H9 (cell line): ENCODE data around the gene AMDHD1. TPM values are rescaled to one million over a fixed set of nuclear protein-coding genes. Genes with fewer than 3 reads are reported as not detected.

Experiments used
- DNase-seq: peaks from one replicate; pipeline ENCODE4 v3.0.0-alpha.2; 2017
- H2AFZ ChIP-seq: one replicate; pipeline ENCODE4 v1.6.1; 2013; ENCODE audit warnings: mild to moderate bottlenecking, low read length, control low read depth, moderate library complexity
- H2AK5ac ChIP-seq: 2 replicates; pipeline ENCODE4 v1.6.1; 2013; ENCODE audit warnings: low read length, control low read depth, mixed read lengths; ENCODE audit not compliant: insufficient read length
- H2BK120ac ChIP-seq: one replicate; pipeline ENCODE4 v1.6.1; 2013; ENCODE audit warnings: low read depth, mild to moderate bottlenecking, low read length, control low read depth, inconsistent platforms; ENCODE audit not compliant: poor library complexity, severe bottlenecking
- H2BK12ac ChIP-seq: 2 replicates; pipeline ENCODE4 v1.6.1; 2013; ENCODE audit warnings: low read length, control low read depth, mixed read lengths, low read depth; ENCODE audit not compliant: insufficient read length
- H2BK15ac ChIP-seq: 2 replicates; pipeline ENCODE4 v1.6.1; 2013; ENCODE audit warnings: low read depth, low read length, control low read depth
- H2BK20ac ChIP-seq: one replicate; pipeline ENCODE4 v1.6.1; 2013; ENCODE audit warnings: low read depth, mild to moderate bottlenecking, low read length, control low read depth, inconsistent platforms; ENCODE audit not compliant: poor library complexity, severe bottlenecking
- H2BK5ac ChIP-seq: 2 replicates; pipeline ENCODE4 v1.6.1; 2013; ENCODE audit warnings: low read length, control low read depth, mixed read lengths; ENCODE audit not compliant: insufficient read length
- H3K14ac ChIP-seq: 2 replicates; pipeline ENCODE4 v1.6.1; 2013; ENCODE audit warnings: low read length, control low read depth; ENCODE audit not compliant: insufficient read depth
- H3K18ac ChIP-seq: 2 replicates; pipeline ENCODE4 v1.6.1; 2013; ENCODE audit warnings: low read depth, mild to moderate bottlenecking, mixed read lengths, low read length, control low read depth; ENCODE audit not compliant: insufficient read length
- H3K23ac ChIP-seq: 2 replicates; pipeline ENCODE4 v1.6.1; 2013; ENCODE audit warnings: low read length, control low read depth, mixed read lengths, low read depth; ENCODE audit not compliant: insufficient read length
- H3K23me2 ChIP-seq: 2 replicates; pipeline ENCODE4 v1.6.1; 2013; ENCODE audit warnings: low read depth, mild to moderate bottlenecking, mixed read lengths, low read length, control low read depth; ENCODE audit not compliant: insufficient read length, poor library complexity, severe bottlenecking
- H3K27ac ChIP-seq: 2 replicates; pipeline ENCODE4 v1.5.1; 2013; ENCODE audit warnings: low read length, control low read depth, mixed read lengths, low read depth; ENCODE audit not compliant: insufficient read length
- H3K27me3 ChIP-seq: 2 replicates; pipeline ENCODE4 v1.6.1; 2013; ENCODE audit warnings: low read length, control low read depth, inconsistent platforms; ENCODE audit not compliant: insufficient read depth
- H3K4ac ChIP-seq: 2 replicates; pipeline ENCODE4 v1.6.1; 2013; ENCODE audit warnings: low read depth, mild to moderate bottlenecking, control low read depth, inconsistent platforms, low read length, moderate library complexity
- H3K4me1 ChIP-seq: 2 replicates; pipeline ENCODE4 v1.6.1; 2013; ENCODE audit warnings: low read length, control low read depth, inconsistent platforms; ENCODE audit not compliant: insufficient read depth
- H3K4me2 ChIP-seq: 2 replicates; pipeline ENCODE4 v1.6.1; 2013; ENCODE audit warnings: low read length, control low read depth, mixed read lengths; ENCODE audit not compliant: insufficient read length, insufficient read depth
- H3K56ac ChIP-seq: 2 replicates; pipeline ENCODE4 v1.6.1; 2013; ENCODE audit warnings: low read depth, mild to moderate bottlenecking, mixed read lengths, low read length, control low read depth; ENCODE audit not compliant: insufficient read length
- H3K79me1 ChIP-seq: 2 replicates; pipeline ENCODE4 v1.6.1; 2013; ENCODE audit warnings: low read depth, mild to moderate bottlenecking, moderate library complexity, low read length, control low read depth, inconsistent platforms; ENCODE audit not compliant: insufficient read depth, poor library complexity, severe bottlenecking
- H3K79me2 ChIP-seq: 2 replicates; pipeline ENCODE4 v1.6.1; 2013; ENCODE audit warnings: low read length, control low read depth, inconsistent platforms; ENCODE audit not compliant: insufficient read depth
- H3K9ac ChIP-seq: 2 replicates; pipeline ENCODE4 v1.6.1; 2013; ENCODE audit warnings: low read length, control low read depth, mixed read lengths; ENCODE audit not compliant: insufficient read length; ENCODE audit errors: extremely low read depth
- H3K9me3 ChIP-seq: one replicate; pipeline ENCODE4 v1.6.1; 2013; ENCODE audit warnings: low read depth, low read length, inconsistent platforms; ENCODE audit not compliant: control insufficient read depth
- H3T11ph ChIP-seq: one replicate; pipeline ENCODE4 v1.6.1; 2013; ENCODE audit warnings: mild to moderate bottlenecking, low read length, control low read depth, inconsistent platforms
- H4K20me1 ChIP-seq: one replicate; pipeline ENCODE4 v1.6.1; 2013; ENCODE audit not compliant: control insufficient read depth, insufficient read length, insufficient read depth
- H4K5ac ChIP-seq: 2 replicates; pipeline ENCODE4 v1.6.1; 2013; ENCODE audit warnings: low read depth, mild to moderate bottlenecking, mixed read lengths, low read length, control low read depth; ENCODE audit not compliant: insufficient read length
- H4K8ac ChIP-seq: replicated peaks from 2 replicates; pipeline ENCODE4 v1.6.1; 2013; ENCODE audit warnings: low read length, control low read depth, mixed read lengths, low read depth; ENCODE audit not compliant: insufficient read length
- H4K91ac ChIP-seq: 2 replicates; pipeline ENCODE4 v1.6.1; 2013; ENCODE audit warnings: low read depth, mild to moderate bottlenecking, moderate library complexity, mixed read lengths, low read length, control low read depth; ENCODE audit not compliant: insufficient read length
- H3K27ac Mint-ChIP-seq, 3 experiments: 2 replicates in 2 of 3; 3 replicates in 1 of 3; pipeline ENCODE4 v1.8.0; 2020 to 2021; ENCODE audit warnings: mixed read lengths in 3 of 3, mild to moderate bottlenecking in 1 of 3, moderate library complexity in 1 of 3
- H3K27me3 Mint-ChIP-seq: 2 replicates; pipeline ENCODE4 v1.8.0; 2021; ENCODE audit warnings: low read depth, mild to moderate bottlenecking, moderate library complexity, mixed read lengths
- H3K36me3 Mint-ChIP-seq, 3 experiments: 2 replicates in 2 of 3; 3 replicates in 1 of 3; pipeline ENCODE4 v1.8.0; 2020 to 2021; ENCODE audit warnings: low read depth in 3 of 3, mixed read lengths in 3 of 3; ENCODE audit not compliant: insufficient read depth in 1 of 3
- H3K4me1 Mint-ChIP-seq, 2 experiments: 2 replicates each; pipeline ENCODE4 v1.8.0; 2020; ENCODE audit warnings: mixed read lengths in 2 of 2
- H3K4me3 Mint-ChIP-seq, 2 experiments: 2 replicates in 1 of 2; 3 replicates in 1 of 2; pipeline ENCODE4 v1.8.0; 2020 to 2021; ENCODE audit warnings: mild to moderate bottlenecking in 2 of 2, mixed read lengths in 2 of 2, moderate library complexity in 1 of 2
- H3K9me3 Mint-ChIP-seq, 2 experiments: 2 replicates in 1 of 2; 3 replicates in 1 of 2; pipeline ENCODE4 v1.8.0; 2020; ENCODE audit warnings: mild to moderate bottlenecking in 2 of 2, mixed read lengths in 2 of 2, moderate library complexity in 1 of 2
- WGBS: extraction: QIAGEN DNeasy Blood & Tissue Kit; methylation state at CpG from one replicate; pipeline ENCODE4 v1.1.7; 2013; ENCODE audit warnings: missing lambda C conversion rate, low lambda C conversion rate, mixed read lengths; ENCODE audit not compliant: insufficient read length; ENCODE audit errors: extremely low coverage; 5-methylcytosine and 5-hydroxymethylcytosine counted together
- total RNA-seq: library from RNA; stranded (reverse); gene quantifications from 2 replicates; pipeline ENCODE4 v1.2.1, GENCODE V29; 2021
- TF ChIP-seq, protein P1 (sequence below): fragments of 200-600 bp; sonication (generic); conservative IDR thresholded peaks from 3 replicates; pipeline ENCODE4 v1.8.0; 2021; ENCODE audit warnings: antibody characterized with exemption, mild to moderate bottlenecking

The AMDHD1 gene
- total RNA-seq, 1 experiment from 2014 or later: 0.42 TPM

DNA sequence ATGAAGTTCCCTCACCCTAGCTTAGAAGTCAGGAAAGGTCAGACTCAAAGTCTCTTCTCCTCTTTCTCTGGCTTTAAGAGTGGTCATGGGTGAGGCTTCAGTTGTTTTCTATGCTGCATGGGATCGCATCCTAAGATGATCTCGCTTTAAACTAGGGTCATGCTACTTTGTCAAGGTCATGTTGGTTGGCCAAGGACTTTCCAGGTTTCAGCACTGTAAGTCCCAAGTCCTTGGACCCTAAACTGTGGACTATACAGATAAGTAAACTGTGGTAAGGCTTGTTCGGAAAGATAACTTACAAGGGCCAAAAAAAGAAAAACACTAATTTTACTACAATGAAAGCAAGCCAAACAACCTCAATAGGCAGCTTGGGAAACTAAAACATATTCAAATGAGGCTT, 35.6 kb downstream of the AMDHD1 start:
- no peak for DNase-seq
- H3K27ac Mint-ChIP-seq: no peak overlapping the region
- Histone ChIP-seq H3K79me2 (no peaks in the 10 kb centered on the region), H3K4ac (no peak overlapping the region), H3K4me1 (peaks cover 2% of the 10 kb centered on the region; the same call in 1 of the 2 replicates), H4K8ac (no peak overlapping the region), H2AK5ac (no peak overlapping the region), H3T11ph (no peak overlapping the region), H3K9ac (no peak overlapping the region), H3K23me2 (no peaks in the 10 kb centered on the region), H3K27ac (no peak overlapping the region), H2BK5ac (no peak overlapping the region), H3K14ac (no peak overlapping the region), H3K4me2 (no peak overlapping the region), H2BK15ac (no peak overlapping the region), H3K56ac (no peak overlapping the region), H3K9me3 (no peaks in the 10 kb centered on the region), H4K20me1 (no peaks in the 10 kb centered on the region), H3K18ac (no peak overlapping the region), H2AFZ (no peak overlapping the region), H2BK120ac (no peak overlapping the region), H3K23ac (no peak overlapping the region), H2BK12ac (no peak overlapping the region), H4K91ac (no peak overlapping the region), H4K5ac (no peak overlapping the region), H3K79me1 (no peaks in the 10 kb centered on the region), H2BK20ac (no peak overlapping the region), H3K27me3 (no peaks in the 10 kb centered on the region)
- H3K4me1 Mint-ChIP-seq: peaks cover 9 to 13% of the 10 kb centered on the region in 2 experiments
- no CpG with 5 or more reads among the region's 3 CpGs for WGBS
- TF ChIP-seq, protein P1, sequence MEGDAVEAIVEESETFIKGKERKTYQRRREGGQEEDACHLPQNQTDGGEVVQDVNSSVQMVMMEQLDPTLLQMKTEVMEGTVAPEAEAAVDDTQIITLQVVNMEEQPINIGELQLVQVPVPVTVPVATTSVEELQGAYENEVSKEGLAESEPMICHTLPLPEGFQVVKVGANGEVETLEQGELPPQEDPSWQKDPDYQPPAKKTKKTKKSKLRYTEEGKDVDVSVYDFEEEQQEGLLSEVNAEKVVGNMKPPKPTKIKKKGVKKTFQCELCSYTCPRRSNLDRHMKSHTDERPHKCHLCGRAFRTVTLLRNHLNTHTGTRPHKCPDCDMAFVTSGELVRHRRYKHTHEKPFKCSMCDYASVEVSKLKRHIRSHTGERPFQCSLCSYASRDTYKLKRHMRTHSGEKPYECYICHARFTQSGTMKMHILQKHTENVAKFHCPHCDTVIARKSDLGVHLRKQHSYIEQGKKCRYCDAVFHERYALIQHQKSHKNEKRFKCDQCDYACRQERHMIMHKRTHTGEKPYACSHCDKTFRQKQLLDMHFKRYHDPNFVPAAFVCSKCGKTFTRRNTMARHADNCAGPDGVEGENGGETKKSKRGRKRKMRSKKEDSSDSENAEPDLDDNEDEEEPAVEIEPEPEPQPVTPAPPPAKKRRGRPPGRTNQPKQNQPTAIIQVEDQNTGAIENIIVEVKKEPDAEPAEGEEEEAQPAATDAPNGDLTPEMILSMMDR: no peak
- no peak overlapping the region for H3K4me3 Mint-ChIP-seq
- H3K27me3 Mint-ChIP-seq: no peaks in the 10 kb centered on the region; the same call in none of the 2 replicates
- H3K36me3 Mint-ChIP-seq: no peaks in the 10 kb centered on the region; a peak in 1 of 7 replicates
- no peaks in the 10 kb centered on the region for H3K9me3 Mint-ChIP-seq
